T-helper 2 cell treated with Interferon-gamma antibody and Interleukin-4, amounts not matched to agents 100 ng/mL and 5 ng/mL, for 36 hours (primary cell): ENCODE measurements around the gene MGAT4A. TPM values are rescaled to one million over a fixed set of nuclear protein-coding genes. Genes with fewer than 3 reads are reported as not detected.

Experiments used
- intact Hi-C: fragments of 100-400 bp; cut with micrococcal nuclease; formaldehyde crosslinking; loops from one replicate; pipeline ENCODE4 v1.15.1; 2023
- total RNA-seq: library from RNA; stranded (reverse); gene quantifications from 2 replicates; pipeline ENCODE4 v1.2.3, GENCODE V29; 2022

MGAT4A gene
- total RNA-seq, 1 donor from 2014 or later, result 69.5 TPM

DNA sequence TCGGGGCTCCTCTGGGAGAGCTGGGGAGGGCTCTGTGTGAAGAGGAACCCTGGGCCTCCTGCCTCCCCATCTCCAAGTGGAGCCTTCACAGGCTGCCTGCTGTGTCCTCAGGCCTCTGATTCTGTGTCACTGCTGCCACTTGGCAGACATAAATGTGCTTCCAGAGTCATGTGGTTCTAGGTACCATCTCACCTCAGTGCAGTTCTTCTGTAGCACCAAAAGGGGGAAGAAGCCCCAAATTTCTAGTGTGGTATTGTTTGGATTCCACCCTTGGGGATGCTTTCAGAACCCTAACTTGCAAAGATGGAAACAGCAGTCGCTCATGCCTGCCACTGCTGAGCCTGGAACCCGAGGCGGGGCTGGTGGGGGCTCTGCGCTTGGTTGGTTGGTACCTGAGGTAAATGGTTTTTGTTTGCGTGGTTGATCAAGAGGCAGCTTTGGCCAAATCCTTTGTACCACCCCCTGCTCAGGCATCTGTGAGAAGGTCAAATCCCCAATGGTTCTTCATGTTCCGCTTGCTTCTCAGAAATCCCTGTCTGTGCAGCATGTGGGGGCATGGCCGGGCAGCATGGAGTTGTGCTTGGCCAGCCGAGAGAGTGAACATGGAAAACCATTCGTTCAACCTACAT lies 150.2 kb downstream of the MGAT4A start:
- intact Hi-C loops, result no loop called here

DNA sequence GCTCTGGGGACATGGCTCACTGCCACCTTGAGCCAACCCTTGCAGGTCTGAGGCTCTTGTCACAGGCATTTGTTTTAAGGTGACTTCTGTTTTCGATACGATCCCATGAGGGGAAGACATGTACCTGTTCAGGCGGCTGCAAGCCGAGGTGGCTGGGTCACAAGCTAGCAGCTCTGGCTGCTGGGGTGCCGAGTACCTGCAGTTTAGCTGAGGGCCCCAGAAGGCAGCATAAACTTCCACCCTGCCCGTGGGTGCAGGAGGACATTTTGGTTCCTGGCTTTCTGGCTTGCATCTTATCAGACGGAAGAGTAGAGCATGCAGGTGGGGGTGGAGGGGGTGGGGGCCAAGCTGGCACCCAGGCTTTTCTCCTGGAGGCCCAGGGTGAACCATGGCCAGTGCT lies 151.0 kb downstream of the MGAT4A start:
- intact Hi-C loops, result no loop called here

DNA sequence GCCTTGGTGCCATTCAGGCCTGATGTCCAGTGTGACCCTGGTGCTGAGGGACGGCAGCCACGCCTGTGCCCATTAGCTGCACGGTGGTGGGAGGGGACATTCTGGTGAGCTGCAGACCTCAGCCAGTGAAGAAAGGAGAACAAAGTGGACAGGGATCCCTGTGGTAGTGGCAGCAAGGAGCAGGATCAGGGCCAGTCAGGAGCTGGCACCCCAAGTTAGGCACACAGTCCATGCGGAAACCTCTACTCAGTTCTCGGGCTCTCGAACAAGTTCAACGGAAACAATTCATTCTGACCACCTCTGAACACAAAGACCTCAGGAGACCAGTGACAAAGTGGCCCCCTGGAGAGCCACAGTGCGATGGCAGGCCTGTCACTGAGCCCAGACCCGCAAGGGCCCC lies 152.7 kb downstream of the MGAT4A start:
- intact Hi-C loops, result no loop called here

DNA sequence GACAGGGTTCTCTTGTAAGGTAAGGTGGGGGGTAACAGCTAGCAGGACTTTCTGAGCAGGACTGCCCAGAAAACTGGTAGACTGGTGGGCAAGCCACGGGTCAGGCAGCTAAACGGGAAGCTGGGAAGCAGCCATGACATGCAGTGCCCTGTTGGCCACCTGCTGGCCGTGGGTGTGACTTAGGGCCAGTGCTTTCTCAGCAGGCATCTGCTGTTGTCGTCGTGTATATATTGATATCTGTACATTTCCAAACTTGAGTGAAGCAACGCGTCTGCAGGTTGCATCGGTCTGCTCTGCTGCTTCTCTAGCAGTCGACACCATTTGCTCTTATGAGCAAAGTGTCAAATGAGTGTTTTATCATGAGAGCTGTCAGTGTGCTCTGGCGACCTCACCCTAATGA lies 153.6 kb downstream of the MGAT4A start:
- intact Hi-C loops, result no loop called here

DNA sequence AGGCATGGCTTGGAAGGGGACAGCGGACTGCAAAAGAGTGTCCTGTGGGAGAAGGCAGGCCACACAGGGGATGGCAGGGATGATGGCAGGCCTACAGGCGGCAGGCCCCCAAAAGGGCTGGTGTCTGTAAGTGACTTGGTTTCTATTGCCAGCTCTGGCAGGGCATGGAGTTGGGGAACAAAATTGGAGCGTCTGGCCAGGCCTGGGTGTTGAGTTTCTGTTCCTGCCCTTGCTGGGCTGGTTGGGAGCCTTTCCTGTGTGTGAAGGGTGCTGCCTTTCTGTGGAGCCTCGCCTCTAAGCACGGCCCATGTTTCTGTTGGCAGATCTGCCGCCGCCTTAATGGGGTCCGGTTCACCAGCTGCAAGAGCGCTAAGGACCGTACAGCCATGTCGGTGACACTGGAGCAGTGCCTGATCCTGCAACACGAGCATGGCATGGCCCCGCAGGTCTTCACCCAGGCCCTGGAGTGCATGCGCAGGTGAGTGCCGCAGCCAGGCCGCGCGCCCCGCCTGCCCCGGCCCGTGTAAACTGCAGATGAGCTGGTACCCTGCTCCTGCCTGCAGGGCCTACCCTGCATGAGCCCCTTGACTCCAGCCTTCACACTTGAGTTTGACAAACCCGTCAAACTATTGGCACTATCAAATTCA lies 154.1 kb downstream of the MGAT4A start:
- intact Hi-C loops, result no loop called here

DNA sequence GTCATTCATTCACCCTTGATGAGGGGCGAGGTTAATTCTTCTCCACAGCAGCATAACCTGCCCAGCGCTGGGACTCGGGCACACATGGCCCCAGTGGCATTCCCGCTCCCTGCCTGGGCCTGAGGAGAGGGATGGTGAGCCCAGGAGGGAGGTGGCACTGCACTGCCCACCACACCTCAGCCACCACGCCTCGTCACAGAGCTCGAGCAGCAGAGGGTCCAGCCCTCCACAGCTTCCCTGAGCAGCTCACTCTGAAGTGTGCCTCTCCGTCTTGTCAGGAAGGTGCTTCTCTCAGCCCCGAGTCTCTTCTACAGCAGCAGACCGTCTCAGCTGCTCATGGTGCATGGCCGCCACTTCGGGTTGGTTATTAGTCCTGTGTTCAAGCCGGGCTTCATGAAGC lies 157.5 kb downstream of the MGAT4A start:
- intact Hi-C loops, result no loop called here

DNA sequence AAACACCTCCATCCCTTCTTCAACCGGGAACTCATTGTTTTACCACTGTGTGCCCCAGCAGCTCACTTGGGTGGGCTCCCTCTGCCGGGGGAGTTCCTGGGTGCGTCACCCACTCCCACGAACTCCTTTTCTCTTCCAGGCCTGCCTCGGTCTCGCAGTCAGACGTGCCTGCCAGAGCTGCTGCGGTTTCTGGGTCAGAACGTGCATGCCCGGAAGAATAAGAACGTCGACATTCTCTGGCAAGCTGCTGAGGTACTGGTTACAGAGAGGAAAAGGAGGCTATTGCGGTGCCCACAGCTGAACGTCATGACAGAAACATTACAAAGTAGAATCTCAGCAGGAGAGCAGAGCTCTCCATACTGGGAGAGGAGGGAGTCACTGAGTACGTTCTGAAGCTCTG lies 158.3 kb downstream of the MGAT4A start:
- intact Hi-C loops, result no loop called here

DNA sequence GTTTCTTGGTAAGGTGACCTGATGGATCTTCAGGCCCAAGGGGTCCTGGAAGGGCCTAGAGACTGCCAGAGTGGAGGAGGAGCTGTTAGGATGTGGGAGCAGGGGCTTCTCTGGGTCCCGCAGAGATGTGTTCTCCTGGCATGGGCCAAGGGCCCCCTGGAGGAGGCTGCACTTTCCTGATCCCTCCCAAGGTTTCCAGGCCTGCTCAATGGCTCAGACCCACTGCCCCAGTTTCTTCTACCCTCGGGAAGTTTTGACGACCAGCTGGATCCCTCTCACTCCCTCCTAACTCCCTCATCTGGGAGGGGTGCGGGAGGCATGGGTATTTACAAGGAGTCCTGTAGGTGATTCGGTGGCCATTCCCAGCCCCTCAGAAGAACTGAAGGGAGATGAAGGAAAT lies 158.7 kb downstream of the MGAT4A start:
- intact Hi-C loops, result no loop called here

DNA sequence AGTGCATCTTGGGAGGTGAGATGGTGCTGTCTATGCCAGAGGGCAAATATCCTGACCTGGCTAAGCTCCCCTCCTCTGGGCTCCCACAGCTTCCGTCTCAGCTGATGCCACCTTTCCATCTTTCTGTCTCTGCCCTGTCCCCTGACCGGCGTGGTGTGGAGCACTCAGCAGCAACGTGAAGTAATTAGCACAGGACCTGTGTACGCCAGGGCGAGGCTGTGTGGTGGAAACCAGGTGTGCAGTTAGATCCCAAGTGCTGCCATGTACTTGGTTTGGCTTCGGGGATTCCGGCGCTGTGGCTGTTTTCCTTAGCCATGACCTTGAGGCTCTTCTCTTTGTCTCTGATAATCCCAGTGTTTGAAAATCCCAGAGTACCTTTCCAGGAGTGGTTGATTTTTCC lies 159.1 kb downstream of the MGAT4A start:
- intact Hi-C loops, result no loop called here

DNA sequence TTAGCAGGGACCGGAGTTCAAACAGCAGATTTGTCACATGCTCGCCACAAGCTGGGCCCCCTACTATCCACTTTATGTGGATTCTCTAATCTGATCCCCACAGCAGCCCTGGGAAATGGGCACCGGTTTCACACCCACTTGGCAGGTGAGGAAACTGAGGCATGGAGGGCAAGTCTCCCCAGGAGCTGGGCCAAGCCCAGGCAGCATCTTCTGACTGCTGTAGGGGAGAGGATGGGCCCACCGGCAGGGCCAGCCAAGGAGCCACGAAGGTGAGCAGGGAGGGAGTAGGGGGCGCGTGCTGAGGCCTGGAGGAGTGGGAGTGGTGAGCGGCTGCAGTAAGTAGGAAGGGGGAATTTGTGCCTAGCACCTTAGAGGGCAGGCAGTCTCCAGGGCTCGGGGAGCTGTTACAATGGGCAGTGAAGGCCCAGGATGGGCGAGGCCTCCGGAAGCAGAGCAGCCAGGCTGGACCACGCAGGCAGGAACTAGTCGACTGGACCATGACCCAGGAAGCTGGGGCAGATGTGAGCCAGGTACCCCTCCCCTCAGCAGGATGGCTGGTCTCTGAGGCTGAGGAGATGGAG lies 159.7 kb downstream of the MGAT4A start:
- intact Hi-C loops, result no loop called here

DNA sequence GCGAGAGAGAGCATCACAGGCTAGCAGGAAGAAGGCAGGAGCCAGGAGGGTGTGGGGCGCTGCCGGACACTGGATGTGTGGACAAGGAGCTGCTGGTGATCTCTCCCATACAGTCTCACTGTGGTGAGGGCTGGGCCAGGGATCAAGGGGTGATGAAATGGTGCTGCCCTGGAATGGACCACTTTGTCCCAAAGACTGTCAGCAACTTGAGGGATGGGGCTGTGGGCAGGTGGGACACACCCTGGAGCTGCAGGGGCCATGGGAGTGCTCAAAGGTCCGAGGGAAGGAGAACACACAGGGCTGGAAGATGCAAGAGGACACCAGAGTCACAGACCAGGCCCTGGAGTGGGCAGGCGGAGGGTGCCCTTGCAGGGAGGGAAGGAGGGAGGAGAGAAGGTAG lies 160.6 kb downstream of the MGAT4A start:
- intact Hi-C loops, result no loop called here

DNA sequence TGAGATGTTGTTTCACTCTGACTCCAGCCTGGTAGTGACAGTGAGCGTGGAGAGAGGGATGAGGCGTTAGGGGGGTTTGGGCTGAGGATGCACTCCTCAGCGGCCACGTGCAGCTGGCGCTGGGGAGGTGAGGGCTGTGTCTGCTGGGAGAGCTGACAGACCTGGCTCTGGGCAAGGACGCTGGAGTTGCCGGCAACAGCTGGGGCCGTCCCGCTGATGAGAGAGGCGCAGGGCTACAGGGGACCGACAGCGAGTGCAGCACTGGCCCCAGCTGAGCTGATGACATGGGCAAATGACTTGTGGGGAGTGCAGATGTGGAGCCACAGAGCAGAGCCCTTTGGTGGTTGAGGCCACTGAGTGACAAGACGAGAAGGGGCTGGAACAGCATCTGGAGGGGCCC lies 161.0 kb downstream of the MGAT4A start:
- intact Hi-C loops, result loop anchor here (2.0 kb wide), 1 partner anchor 267 kb away; no protein-coding TSS in a partner anchor

DNA sequence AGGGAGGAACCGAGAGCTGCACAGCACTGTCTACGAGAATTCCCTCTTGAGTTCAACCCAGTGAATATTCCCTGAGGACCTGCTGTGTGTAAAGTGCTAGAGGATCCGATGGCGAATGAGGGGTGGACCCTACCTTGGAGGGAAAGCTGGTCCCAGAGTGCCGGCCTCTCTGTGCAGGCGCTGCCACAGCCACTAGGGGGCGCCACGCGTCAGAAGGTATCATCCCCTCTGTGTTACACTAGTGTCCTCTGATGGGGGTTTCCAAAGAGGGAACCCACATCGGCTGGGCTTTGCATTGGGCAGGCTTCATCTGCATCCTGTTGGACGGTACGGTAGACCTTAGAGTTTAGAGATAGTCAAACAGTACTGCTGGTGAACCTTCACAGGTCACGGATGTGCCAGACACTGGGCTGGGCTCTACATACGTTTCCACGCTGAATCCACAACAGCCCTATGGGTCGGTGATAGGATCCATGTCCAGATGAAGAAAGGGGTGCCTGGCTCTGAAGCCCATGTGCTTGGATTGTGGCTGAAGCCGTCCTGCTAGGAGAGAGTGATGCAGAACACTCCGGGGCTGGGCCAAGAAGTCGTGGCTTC lies 161.6 kb downstream of the MGAT4A start:
- intact Hi-C loops, result loop anchor here (2.0 kb wide), 1 partner anchor 268 kb away; no protein-coding TSS in a partner anchor

Other genes starting within 250 kb of the MGAT4A start
- gene COA5, start 122.6 kb downstream of the MGAT4A start, total RNA-seq, result 18.5 and 18.8 TPM in 2 replicates
- 28.8 and 32.1 TPM in 2 replicates for gene UNC50, start 122.5 kb downstream of the MGAT4A start, total RNA-seq
- gene CRACDL, start 205.1 kb upstream of the MGAT4A start, total RNA-seq, result 0.41 and 0.48 TPM in 2 replicates